Measurements from ENCODE around the gene C15orf61.

GRCh38 chr15:67534360-67534759, 13.4 kb downstream of the C15orf61 start:
- TF ChIP-seq, protein P1, sequence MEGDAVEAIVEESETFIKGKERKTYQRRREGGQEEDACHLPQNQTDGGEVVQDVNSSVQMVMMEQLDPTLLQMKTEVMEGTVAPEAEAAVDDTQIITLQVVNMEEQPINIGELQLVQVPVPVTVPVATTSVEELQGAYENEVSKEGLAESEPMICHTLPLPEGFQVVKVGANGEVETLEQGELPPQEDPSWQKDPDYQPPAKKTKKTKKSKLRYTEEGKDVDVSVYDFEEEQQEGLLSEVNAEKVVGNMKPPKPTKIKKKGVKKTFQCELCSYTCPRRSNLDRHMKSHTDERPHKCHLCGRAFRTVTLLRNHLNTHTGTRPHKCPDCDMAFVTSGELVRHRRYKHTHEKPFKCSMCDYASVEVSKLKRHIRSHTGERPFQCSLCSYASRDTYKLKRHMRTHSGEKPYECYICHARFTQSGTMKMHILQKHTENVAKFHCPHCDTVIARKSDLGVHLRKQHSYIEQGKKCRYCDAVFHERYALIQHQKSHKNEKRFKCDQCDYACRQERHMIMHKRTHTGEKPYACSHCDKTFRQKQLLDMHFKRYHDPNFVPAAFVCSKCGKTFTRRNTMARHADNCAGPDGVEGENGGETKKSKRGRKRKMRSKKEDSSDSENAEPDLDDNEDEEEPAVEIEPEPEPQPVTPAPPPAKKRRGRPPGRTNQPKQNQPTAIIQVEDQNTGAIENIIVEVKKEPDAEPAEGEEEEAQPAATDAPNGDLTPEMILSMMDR (conservative IDR thresholded peaks at IDR 0.05), result no peak
- no peak for TF ChIP-seq ZFX (IDR thresholded peaks at IDR 0.05)

Data from C4-2B (cell line).